GM23338 (cell line): ENCODE measurements around the gene VARS2. TPM values are rescaled to one million over a fixed set of nuclear protein-coding genes. Genes with fewer than 3 reads are reported as not detected.

Source experiments
- ATAC-seq: fragments of 200-7000 bp; cut with Tn5 transposase; 3 replicates; pipeline ENCODE4 v1.9.1; 2020
- DNase-seq: peaks from one replicate; pipeline ENCODE4 v3.0.0-alpha.2; 2015; ENCODE audit warnings: low spot score
- H2AFZ ChIP-seq: fragments of 200-600 bp; sonication (generic); 2 replicates; pipeline ENCODE4 v1.8.0; 2016; ENCODE audit warnings: antibody characterized with exemption, mild to moderate bottlenecking, moderate library complexity
- H3F3A ChIP-seq: fragments of 200-600 bp; sonication (generic); replicated peaks from 2 replicates; pipeline ENCODE4 v1.8.0; 2017; ENCODE audit warnings: antibody characterized with exemption, mixed run types, low read depth
- H3K27ac ChIP-seq: fragments of 200-600 bp; sonication (generic); 2 replicates; pipeline ENCODE4 v1.6.1; 2016; ENCODE audit warnings: low read depth
- H3K27me3 ChIP-seq: fragments of 200-600 bp; sonication (generic); 2 replicates; pipeline ENCODE4 v1.8.0; 2016; ENCODE audit warnings: mild to moderate bottlenecking, mixed run types, moderate library complexity; ENCODE audit not compliant: insufficient read depth
- H3K36me3 ChIP-seq: fragments of 200-600 bp; sonication (generic); 2 replicates; pipeline ENCODE4 v1.8.0; 2016; ENCODE audit warnings: mild to moderate bottlenecking; ENCODE audit not compliant: insufficient read depth
- H3K4me1 ChIP-seq: fragments of 200-600 bp; sonication (generic); 2 replicates; pipeline ENCODE4 v1.8.0; 2016; ENCODE audit warnings: mild to moderate bottlenecking, moderate library complexity; ENCODE audit not compliant: insufficient read depth
- H3K4me2 ChIP-seq: fragments of 200-600 bp; sonication (generic); 2 replicates; pipeline ENCODE4 v1.7.1; 2017; ENCODE audit warnings: mixed run types
- H3K4me3 ChIP-seq: fragments of 200-600 bp; sonication (generic); 2 replicates; pipeline ENCODE4 v1.6.1; 2016; ENCODE audit warnings: mixed run types
- H3K79me2 ChIP-seq: fragments of 200-600 bp; sonication (generic); replicated peaks from 2 replicates; pipeline ENCODE4 v1.8.0; 2017; ENCODE audit warnings: mild to moderate bottlenecking; ENCODE audit not compliant: insufficient read depth
- H3K9me2 ChIP-seq: fragments of 200-600 bp; sonication (generic); 2 replicates; pipeline ENCODE4 v1.8.0; 2017; ENCODE audit not compliant: insufficient read depth
- H4K20me1 ChIP-seq: fragments of 200-600 bp; sonication (generic); replicated peaks from 2 replicates; pipeline ENCODE4 v1.8.0; 2017; ENCODE audit warnings: mild to moderate bottlenecking; ENCODE audit not compliant: insufficient read depth
- H3K27ac Mint-ChIP-seq: 2 replicates; pipeline ENCODE4 v1.8.0; 2020; ENCODE audit warnings: inconsistent platforms, mild to moderate bottlenecking, moderate library complexity, mixed read lengths
- H3K27me3 Mint-ChIP-seq: 3 replicates; pipeline ENCODE4 v1.8.0; 2022; ENCODE audit warnings: low read depth, mild to moderate bottlenecking, moderate library complexity, mixed read lengths, inconsistent platforms; ENCODE audit not compliant: insufficient read depth, poor library complexity
- H3K36me3 Mint-ChIP-seq: 3 replicates; pipeline ENCODE4 v1.8.0; 2021; ENCODE audit warnings: low read depth, mild to moderate bottlenecking, inconsistent platforms, moderate library complexity, mixed read lengths
- H3K4me1 Mint-ChIP-seq: 3 replicates; pipeline ENCODE4 v1.8.0; 2020; ENCODE audit warnings: mild to moderate bottlenecking, inconsistent platforms, mixed read lengths
- H3K4me3 Mint-ChIP-seq: 3 replicates; pipeline ENCODE4 v1.8.0; 2021; ENCODE audit warnings: moderate library complexity, mild to moderate bottlenecking, inconsistent platforms, mixed read lengths
- H3K9me3 Mint-ChIP-seq: 3 replicates; pipeline ENCODE4 v1.8.0; 2020; ENCODE audit warnings: moderate library complexity, mild to moderate bottlenecking, inconsistent platforms, mixed read lengths
- EZH2 ChIP-seq: fragments of 200-600 bp; sonication (generic); IDR thresholded peaks from one replicate; pipeline ENCODE4 v1.8.0; 2017; ENCODE audit warnings: antibody characterized with exemption, mild to moderate bottlenecking, low read depth; ENCODE audit not compliant: unreplicated experiment
- EZH2phosphoT487 ChIP-seq: fragments of 200-600 bp; sonication (generic); IDR thresholded peaks from one replicate; pipeline ENCODE4 v1.8.1; 2018; ENCODE audit warnings: antibody characterized with exemption; ENCODE audit not compliant: unreplicated experiment
- JUNB ChIP-seq: IDR thresholded peaks from one replicate; pipeline ENCODE4 v1.6.1; 2016; ENCODE audit warnings: antibody characterized with exemption; ENCODE audit not compliant: unreplicated experiment
- POLR2AphosphoS5 ChIP-seq: IDR thresholded peaks from 2 replicates; pipeline ENCODE4 v1.6.1; 2016; ENCODE audit warnings: antibody characterized with exemption, low read depth
- STAT1 ChIP-seq: IDR thresholded peaks from one replicate; pipeline ENCODE4 v1.6.1; 2016; ENCODE audit warnings: antibody characterized with exemption; ENCODE audit not compliant: unreplicated experiment
- ZNF114 ChIP-seq: fragments of 250-450 bp; sonication (Bioruptor Pico); IDR thresholded peaks from 2 replicates; pipeline ENCODE4 v1.5.0; 2020; ENCODE audit warnings: mild to moderate bottlenecking, moderate library complexity
- ZNF331 ChIP-seq: fragments of 250-450 bp; sonication (Bioruptor Pico); IDR thresholded peaks from 2 replicates; pipeline ENCODE4 v1.5.0; 2020; ENCODE audit warnings: low read depth, mild to moderate bottlenecking, moderate library complexity
- polyA plus RNA-seq: library from polyadenylated mRNA; unstranded; fragments of >200 nt; fragmentation: Nextera tagmentation; extraction: Ambion mirVana; gene quantifications from 2 replicates; pipeline ENCODE4 v1.2.1, GENCODE V29; 2016
- total RNA-seq: library from RNA; depleted of rRNA; stranded (reverse); fragments of >200 nt; shearing (Covaris generic); gene quantifications from 2 replicates; pipeline ENCODE4 v1.2.3, GENCODE V29; 2014
- TF ChIP-seq, protein P1 (sequence below): IDR thresholded peaks from one replicate; pipeline ENCODE4 v1.6.1; 2018; ENCODE audit warnings: antibody characterized with exemption; ENCODE audit not compliant: unreplicated experiment
- TF ChIP-seq, protein P2 (sequence below), 2 experiments: fragments of 200-600 bp in 1 of 2; sonication (generic) in 1 of 2; conservative IDR thresholded peaks; 2 replicates each; pipeline versions ENCODE4 v1.5.1 to v1.6.1; 2016 to 2017; ENCODE audit warnings: antibody characterized with exemption in 2 of 2, low read depth in 2 of 2, mild to moderate bottlenecking in 2 of 2, moderate library complexity in 1 of 2
- TF ChIP-seq, protein P3 (sequence below): IDR thresholded peaks from 2 replicates; pipeline ENCODE4 v1.6.1; 2016; ENCODE audit warnings: antibody characterized with exemption

VARS2 gene
- total and polyA plus RNA-seq, 2 experiments from 2014 or later, result 13.7 to 36.4 TPM

DNA sequence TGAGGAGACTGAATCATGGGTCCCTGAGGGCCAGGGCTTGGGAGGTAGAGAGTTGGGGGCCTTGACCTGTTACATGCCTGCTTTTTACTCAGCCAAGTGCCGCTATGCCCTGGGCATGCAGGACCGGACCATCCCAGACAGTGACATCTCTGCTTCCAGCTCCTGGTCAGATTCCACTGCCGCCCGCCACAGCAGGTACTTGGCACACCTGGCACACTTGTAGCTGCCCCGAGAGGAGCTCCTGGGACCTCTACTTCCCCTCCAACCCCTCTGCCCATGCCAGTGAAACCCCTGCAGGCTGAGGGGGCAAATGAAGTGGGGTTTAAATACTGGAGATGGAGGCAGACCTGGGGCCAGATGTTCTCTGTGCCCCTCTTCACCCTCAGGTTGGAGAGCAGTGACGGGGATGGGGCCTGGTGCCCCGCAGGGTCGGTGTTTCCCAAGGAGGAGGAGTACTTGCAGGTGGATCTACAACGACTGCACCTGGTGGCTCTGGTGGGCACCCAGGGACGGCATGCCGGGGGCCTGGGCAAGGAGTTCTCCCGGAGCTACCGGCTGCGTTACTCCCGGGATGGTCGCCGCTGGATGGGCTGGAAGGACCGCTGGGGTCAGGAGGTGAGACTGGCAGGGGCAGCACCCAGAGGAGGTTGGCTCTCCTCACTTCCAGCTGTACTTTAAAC is 25.1 kb upstream of the VARS2 start:
- Histone ChIP-seq H3K36me3 (no peaks in the 10 kb centered on the region; the same call in none of the 2 replicates), H3K27me3 (no peaks in the 10 kb centered on the region), H3K27ac (no peak overlapping the region), H3K79me2 (peaks cover 48% of the 10 kb centered on the region), H3K9me2 (no peaks in the 10 kb centered on the region), H3K4me3 (no peak overlapping the region), H2AFZ (no peak overlapping the region), H4K20me1 (peaks cover 14% of the 10 kb centered on the region), H3K4me2 (no peak overlapping the region), H3F3A (peaks cover 7% of the 10 kb centered on the region; the same call in 1 of the 2 replicates), H3K4me1 (peaks cover 23% of the 10 kb centered on the region)
- H3K36me3 Mint-ChIP-seq, result peaks cover 44% of the 10 kb centered on the region
- H3K9me3 Mint-ChIP-seq, result no peaks in the 10 kb centered on the region
- H3K4me3 Mint-ChIP-seq, result no peak overlapping the region
- peaks cover 49% of the 10 kb centered on the region for H3K4me1 Mint-ChIP-seq
- no peak for TF ChIP-seq JUNB
- TF ChIP-seq POLR2AphosphoS5, result no peak
- TF ChIP-seq, protein P1, sequence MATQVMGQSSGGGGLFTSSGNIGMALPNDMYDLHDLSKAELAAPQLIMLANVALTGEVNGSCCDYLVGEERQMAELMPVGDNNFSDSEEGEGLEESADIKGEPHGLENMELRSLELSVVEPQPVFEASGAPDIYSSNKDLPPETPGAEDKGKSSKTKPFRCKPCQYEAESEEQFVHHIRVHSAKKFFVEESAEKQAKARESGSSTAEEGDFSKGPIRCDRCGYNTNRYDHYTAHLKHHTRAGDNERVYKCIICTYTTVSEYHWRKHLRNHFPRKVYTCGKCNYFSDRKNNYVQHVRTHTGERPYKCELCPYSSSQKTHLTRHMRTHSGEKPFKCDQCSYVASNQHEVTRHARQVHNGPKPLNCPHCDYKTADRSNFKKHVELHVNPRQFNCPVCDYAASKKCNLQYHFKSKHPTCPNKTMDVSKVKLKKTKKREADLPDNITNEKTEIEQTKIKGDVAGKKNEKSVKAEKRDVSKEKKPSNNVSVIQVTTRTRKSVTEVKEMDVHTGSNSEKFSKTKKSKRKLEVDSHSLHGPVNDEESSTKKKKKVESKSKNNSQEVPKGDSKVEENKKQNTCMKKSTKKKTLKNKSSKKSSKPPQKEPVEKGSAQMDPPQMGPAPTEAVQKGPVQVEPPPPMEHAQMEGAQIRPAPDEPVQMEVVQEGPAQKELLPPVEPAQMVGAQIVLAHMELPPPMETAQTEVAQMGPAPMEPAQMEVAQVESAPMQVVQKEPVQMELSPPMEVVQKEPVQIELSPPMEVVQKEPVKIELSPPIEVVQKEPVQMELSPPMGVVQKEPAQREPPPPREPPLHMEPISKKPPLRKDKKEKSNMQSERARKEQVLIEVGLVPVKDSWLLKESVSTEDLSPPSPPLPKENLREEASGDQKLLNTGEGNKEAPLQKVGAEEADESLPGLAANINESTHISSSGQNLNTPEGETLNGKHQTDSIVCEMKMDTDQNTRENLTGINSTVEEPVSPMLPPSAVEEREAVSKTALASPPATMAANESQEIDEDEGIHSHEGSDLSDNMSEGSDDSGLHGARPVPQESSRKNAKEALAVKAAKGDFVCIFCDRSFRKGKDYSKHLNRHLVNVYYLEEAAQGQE, result no peak
- TF ChIP-seq, protein P2, sequence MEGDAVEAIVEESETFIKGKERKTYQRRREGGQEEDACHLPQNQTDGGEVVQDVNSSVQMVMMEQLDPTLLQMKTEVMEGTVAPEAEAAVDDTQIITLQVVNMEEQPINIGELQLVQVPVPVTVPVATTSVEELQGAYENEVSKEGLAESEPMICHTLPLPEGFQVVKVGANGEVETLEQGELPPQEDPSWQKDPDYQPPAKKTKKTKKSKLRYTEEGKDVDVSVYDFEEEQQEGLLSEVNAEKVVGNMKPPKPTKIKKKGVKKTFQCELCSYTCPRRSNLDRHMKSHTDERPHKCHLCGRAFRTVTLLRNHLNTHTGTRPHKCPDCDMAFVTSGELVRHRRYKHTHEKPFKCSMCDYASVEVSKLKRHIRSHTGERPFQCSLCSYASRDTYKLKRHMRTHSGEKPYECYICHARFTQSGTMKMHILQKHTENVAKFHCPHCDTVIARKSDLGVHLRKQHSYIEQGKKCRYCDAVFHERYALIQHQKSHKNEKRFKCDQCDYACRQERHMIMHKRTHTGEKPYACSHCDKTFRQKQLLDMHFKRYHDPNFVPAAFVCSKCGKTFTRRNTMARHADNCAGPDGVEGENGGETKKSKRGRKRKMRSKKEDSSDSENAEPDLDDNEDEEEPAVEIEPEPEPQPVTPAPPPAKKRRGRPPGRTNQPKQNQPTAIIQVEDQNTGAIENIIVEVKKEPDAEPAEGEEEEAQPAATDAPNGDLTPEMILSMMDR (conservative IDR thresholded peaks at IDR 0.05; ENCODE audit: low read depth in 2 of 2), result peak in 1 of 2 experiments; percentile 35; a peak in 2 of 4 replicates
- no peak for TF ChIP-seq EZH2phosphoT487
- ATAC-seq (no peak), DNase-seq (no peak)
- no peak overlapping the region for H3K27ac Mint-ChIP-seq
- peaks cover 14% of the 10 kb centered on the region for H3K27me3 Mint-ChIP-seq

DNA sequence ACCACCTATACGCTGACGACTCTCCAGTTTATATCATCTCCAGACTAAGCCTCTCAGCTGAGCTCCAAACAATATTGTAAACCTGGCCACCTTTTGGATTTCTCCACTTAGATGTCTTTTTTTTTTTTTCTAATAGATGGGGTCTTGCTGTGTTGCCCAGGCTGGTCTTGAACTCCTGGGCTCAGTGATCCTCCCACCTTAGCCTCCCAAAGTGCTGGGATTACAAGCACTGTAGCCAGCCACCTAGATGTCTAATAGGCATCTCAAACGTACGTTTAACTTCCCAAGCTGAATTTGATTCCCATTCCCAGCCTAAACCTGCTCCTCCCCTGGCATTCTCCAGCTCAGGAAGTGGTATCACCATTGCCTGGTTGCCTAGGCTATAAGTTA is 24.5 kb upstream of the VARS2 start:
- Mint-ChIP-seq H3K27ac (no peak overlapping the region; the same call in 1 of the 2 replicates), H3K4me3 (no peak overlapping the region), H3K27me3 (peaks cover 14% of the 10 kb centered on the region), H3K4me1 (peaks cover 49% of the 10 kb centered on the region), H3K9me3 (no peaks in the 10 kb centered on the region), H3K36me3 (peaks cover 50% of the 10 kb centered on the region)
- peaks cover 7% of the 10 kb centered on the region; the same call in 1 of the 2 replicates for H3F3A ChIP-seq
- H2AFZ ChIP-seq, result no peak overlapping the region
- no peak overlapping the region for H3K27ac ChIP-seq
- no peak overlapping the region for H3K4me2 ChIP-seq
- H3K9me2 ChIP-seq, result no peaks in the 10 kb centered on the region
- peaks cover 23% of the 10 kb centered on the region for H3K4me1 ChIP-seq
- H3K79me2 ChIP-seq, result peaks cover 48% of the 10 kb centered on the region
- DNase-seq (no peak), ATAC-seq (no peak)
- H3K27me3 ChIP-seq, result no peaks in the 10 kb centered on the region
- H3K36me3 ChIP-seq, result no peaks in the 10 kb centered on the region; the same call in none of the 2 replicates
- H3K4me3 ChIP-seq, result no peak overlapping the region
- H4K20me1 ChIP-seq, result peaks cover 14% of the 10 kb centered on the region
- TF ChIP-seq EZH2, result no peak
- TF ChIP-seq, protein P3, sequence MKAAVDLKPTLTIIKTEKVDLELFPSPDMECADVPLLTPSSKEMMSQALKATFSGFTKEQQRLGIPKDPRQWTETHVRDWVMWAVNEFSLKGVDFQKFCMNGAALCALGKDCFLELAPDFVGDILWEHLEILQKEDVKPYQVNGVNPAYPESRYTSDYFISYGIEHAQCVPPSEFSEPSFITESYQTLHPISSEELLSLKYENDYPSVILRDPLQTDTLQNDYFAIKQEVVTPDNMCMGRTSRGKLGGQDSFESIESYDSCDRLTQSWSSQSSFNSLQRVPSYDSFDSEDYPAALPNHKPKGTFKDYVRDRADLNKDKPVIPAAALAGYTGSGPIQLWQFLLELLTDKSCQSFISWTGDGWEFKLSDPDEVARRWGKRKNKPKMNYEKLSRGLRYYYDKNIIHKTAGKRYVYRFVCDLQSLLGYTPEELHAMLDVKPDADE, result no peak
- no peak for TF ChIP-seq JUNB
- TF ChIP-seq, protein P1, result no peak
- TF ChIP-seq STAT1, result no peak
- TF ChIP-seq ZNF114 (CRISPR knock-in tag), result no peak
- TF ChIP-seq ZNF331 (CRISPR knock-in tag), result no peak
